HepG2 (cell line): ENCODE results near the gene DCTN1. TPM values are rescaled to one million over a fixed set of nuclear protein-coding genes. Genes with fewer than 3 reads are reported as not detected.
A peak's percentile ranks its signal among the peaks of the same experiment; 100 is the strongest.

Experiments used
- GLI4 ChIP-seq: sonication (generic); formaldehyde crosslinking; IDR thresholded peaks from 2 replicates; pipeline ENCODE4 v1.5.1; 2020; ENCODE audit warnings: missing genetic modification reagents, mild to moderate bottlenecking, moderate library complexity, borderline replicate concordance
- HNRNPL ChIP-seq: fragments of 200-400 bp; formaldehyde crosslinking; IDR thresholded peaks from 2 replicates; pipeline ENCODE4 v1.6.1; 2017; ENCODE audit warnings: mild to moderate bottlenecking, low read depth, low read length
- MATR3 ChIP-seq: sonication (generic); formaldehyde crosslinking; IDR thresholded peaks from 2 replicates; pipeline ENCODE4 v1.4.0; 2020; ENCODE audit warnings: missing genetic modification reagents
- MEIS1 ChIP-seq: sonication (generic); formaldehyde crosslinking; IDR thresholded peaks from 2 replicates; pipeline ENCODE4 v1.9.0; 2021; ENCODE audit warnings: mild to moderate bottlenecking, missing genetic modification reagents, moderate library complexity, borderline replicate concordance
- MZF1 ChIP-seq: sonication (generic); formaldehyde crosslinking; IDR thresholded peaks from 2 replicates; pipeline ENCODE4 v1.8.1; 2023; ENCODE audit warnings: mild to moderate bottlenecking, missing genetic modification reagents, borderline replicate concordance
- NBN ChIP-seq: fragments of 450-650 bp; conservative IDR thresholded peaks from 2 replicates; pipeline ENCODE4 v1.6.1; 2017
- PCBP2 ChIP-seq: fragments of 200-400 bp; formaldehyde crosslinking; optimal IDR thresholded peaks from 2 replicates; pipeline ENCODE3; 2018; ENCODE audit warnings: low read length, low read depth; ENCODE audit not compliant: poor library complexity, severe bottlenecking
- RBM22 ChIP-seq: fragments of 200-400 bp; formaldehyde crosslinking; optimal IDR thresholded peaks from 2 replicates; pipeline ENCODE3; 2017; ENCODE audit warnings: mild to moderate bottlenecking, low read length, moderate library complexity
- REL ChIP-seq: sonication (generic); formaldehyde crosslinking; conservative IDR thresholded peaks from 2 replicates; pipeline ENCODE4 v1.8.0; 2022; ENCODE audit warnings: mild to moderate bottlenecking, missing genetic modification reagents, moderate library complexity
- SNAPC2 ChIP-seq: sonication (generic); formaldehyde crosslinking; IDR thresholded peaks from 2 replicates; pipeline ENCODE4 v1.8.1; 2022; ENCODE audit warnings: mild to moderate bottlenecking, missing genetic modification reagents
- SRSF4 ChIP-seq: fragments of 200-400 bp; formaldehyde crosslinking; IDR thresholded peaks from one replicate; pipeline ENCODE4 v1.6.1; 2018; ENCODE audit warnings: mild to moderate bottlenecking, low read depth, low read length, moderate library complexity; ENCODE audit not compliant: poor library complexity, severe bottlenecking
- THAP11 ChIP-seq: IDR thresholded peaks from 2 replicates; pipeline ENCODE4 v1.6.1; 2016; ENCODE audit warnings: missing biosample characterization, missing genetic modification reagents
- ZBTB3 ChIP-seq: sonication (generic); formaldehyde crosslinking; IDR thresholded peaks from 2 replicates; pipeline ENCODE4 v1.4.0; 2020; ENCODE audit warnings: low read depth, mild to moderate bottlenecking, moderate library complexity, missing genetic modification reagents, borderline replicate concordance
- ZNF207 ChIP-seq: fragments of 450-650 bp; IDR thresholded peaks from 2 replicates; pipeline ENCODE4 v1.6.1; 2016; ENCODE audit warnings: antibody characterized with exemption, borderline replicate concordance
- ZNF34 ChIP-seq: sonication (generic); formaldehyde crosslinking; IDR thresholded peaks from 2 replicates; pipeline ENCODE4 v1.4.0; 2020; ENCODE audit warnings: mild to moderate bottlenecking, missing genetic modification reagents, borderline replicate concordance
- ZNF547 ChIP-seq: sonication (generic); formaldehyde crosslinking; IDR thresholded peaks from 2 replicates; pipeline ENCODE4 v1.5.1; 2020; ENCODE audit warnings: mild to moderate bottlenecking, missing genetic modification reagents
- ZSCAN29 ChIP-seq: sonication (generic); formaldehyde crosslinking; conservative IDR thresholded peaks from 2 replicates; pipeline ENCODE4 v1.4.0; 2020; ENCODE audit warnings: mild to moderate bottlenecking, missing genetic modification reagents
- polyA plus RNA-seq, 8 experiments: library from polyadenylated mRNA; depleted of rRNA in 3 of 8; stranded (reverse) in 7 of 8; unstranded in 1 of 8; fragments of >200 nt; fragmentation: Illumina TruSeq in 4 of 8; extraction: Trizol in 4 of 8; gene quantifications; 2 replicates each; pipeline versions ENCODE4 v1.2.1 to v1.2.3, GENCODE V29; 2011 to 2016; ENCODE audit warnings: low read depth in 4 of 8, missing spikeins in 1 of 8, mixed read lengths in 1 of 8; ENCODE audit not compliant: insufficient read depth in 1 of 8
- total RNA-seq, 5 experiments: library from RNA; depleted of rRNA; stranded (reverse); fragments of >200 nt; fragmentation: Illumina TruSeq; extraction: Trizol; gene quantifications; 2 replicates each; pipeline ENCODE4 v1.2.3, GENCODE V29; 2016; ENCODE audit warnings: low read depth in 1 of 5
- TF ChIP-seq, protein P1 (sequence below): sonication (generic); formaldehyde crosslinking; IDR thresholded peaks from 2 replicates; pipeline ENCODE4 v1.4.0; 2020; ENCODE audit warnings: mild to moderate bottlenecking, missing genetic modification reagents
- TF ChIP-seq, protein P2 (sequence below): sonication (generic); formaldehyde crosslinking; IDR thresholded peaks from 2 replicates; pipeline ENCODE4 v1.5.0; 2020; ENCODE audit warnings: mild to moderate bottlenecking, missing genetic modification reagents
- TF ChIP-seq, protein P3 (sequence below): sonication (generic); formaldehyde crosslinking; IDR thresholded peaks from 2 replicates; pipeline ENCODE4 v1.4.0; 2020; ENCODE audit warnings: mild to moderate bottlenecking, missing genetic modification reagents

Gene DCTN1
- total and polyA plus RNA-seq, 2 of the 13 experiments (the other 11 are each of a cell fraction or from before 2014, with no cell fraction given) = 73.2 to 122 TPM

DNA sequence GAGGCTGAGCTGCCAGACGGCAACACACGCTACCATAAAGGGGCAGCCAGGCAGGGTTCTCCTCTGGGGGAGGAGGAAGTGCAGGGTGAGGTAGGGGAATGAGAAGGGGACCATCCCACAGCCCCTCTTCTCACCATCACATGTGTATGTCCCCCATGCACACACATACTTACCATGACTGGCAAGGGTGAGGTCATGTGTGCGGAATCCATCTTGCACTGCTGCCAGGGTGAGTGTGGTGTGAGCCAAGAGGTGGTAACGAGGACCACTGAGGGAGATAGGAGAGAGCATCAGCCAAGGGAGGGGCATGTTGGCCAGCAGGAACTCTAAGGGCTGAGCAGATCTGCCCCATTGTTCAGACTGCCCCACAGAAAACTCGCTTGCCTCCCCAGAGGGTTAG is 48.6 kb upstream of the DCTN1 start (continued):
- no peak for TF ChIP-seq ZNF34 (CRISPR knock-in tag)
- no peak for TF ChIP-seq MZF1 (CRISPR knock-in tag)
- TF ChIP-seq ZNF207 = no peak
- TF ChIP-seq ZSCAN29 = no peak
- no peak for TF ChIP-seq NBN
- no peak for TF ChIP-seq SRSF4
- TF ChIP-seq REL = 0 out of 2 replicates have a peak, but pooled peaks have one; percentile 21
- TF ChIP-seq ZNF547 = no peak
- TF ChIP-seq, protein P1, sequence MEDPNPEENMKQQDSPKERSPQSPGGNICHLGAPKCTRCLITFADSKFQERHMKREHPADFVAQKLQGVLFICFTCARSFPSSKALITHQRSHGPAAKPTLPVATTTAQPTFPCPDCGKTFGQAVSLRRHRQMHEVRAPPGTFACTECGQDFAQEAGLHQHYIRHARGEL (CRISPR knock-in tag) = no peak
- peak; percentile 15 for TF ChIP-seq RBM22
- no peak for TF ChIP-seq ZBTB3
- no peak for TF ChIP-seq THAP11 (CRISPR knock-in tag)
- no peak for TF ChIP-seq GLI4 (CRISPR knock-in tag)
- TF ChIP-seq, protein P2, sequence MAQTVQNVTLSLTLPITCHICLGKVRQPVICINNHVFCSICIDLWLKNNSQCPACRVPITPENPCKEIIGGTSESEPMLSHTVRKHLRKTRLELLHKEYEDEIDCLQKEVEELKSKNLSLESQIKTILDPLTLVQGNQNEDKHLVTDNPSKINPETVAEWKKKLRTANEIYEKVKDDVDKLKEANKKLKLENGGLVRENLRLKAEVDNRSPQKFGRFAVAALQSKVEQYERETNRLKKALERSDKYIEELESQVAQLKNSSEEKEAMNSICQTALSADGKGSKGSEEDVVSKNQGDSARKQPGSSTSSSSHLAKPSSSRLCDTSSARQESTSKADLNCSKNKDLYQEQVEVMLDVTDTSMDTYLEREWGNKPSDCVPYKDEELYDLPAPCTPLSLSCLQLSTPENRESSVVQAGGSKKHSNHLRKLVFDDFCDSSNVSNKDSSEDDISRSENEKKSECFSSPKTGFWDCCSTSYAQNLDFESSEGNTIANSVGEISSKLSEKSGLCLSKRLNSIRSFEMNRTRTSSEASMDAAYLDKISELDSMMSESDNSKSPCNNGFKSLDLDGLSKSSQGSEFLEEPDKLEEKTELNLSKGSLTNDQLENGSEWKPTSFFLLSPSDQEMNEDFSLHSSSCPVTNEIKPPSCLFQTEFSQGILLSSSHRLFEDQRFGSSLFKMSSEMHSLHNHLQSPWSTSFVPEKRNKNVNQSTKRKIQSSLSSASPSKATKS (CRISPR knock-in tag) = no peak
- TF ChIP-seq MEIS1 (CRISPR knock-in tag) = no peak
- TF ChIP-seq SNAPC2 (CRISPR knock-in tag) = 0 out of 2 replicates have a peak, but pooled peaks have one; percentile 17
- TF ChIP-seq PCBP2 = peak; percentile 33
- TF ChIP-seq, protein P3, sequence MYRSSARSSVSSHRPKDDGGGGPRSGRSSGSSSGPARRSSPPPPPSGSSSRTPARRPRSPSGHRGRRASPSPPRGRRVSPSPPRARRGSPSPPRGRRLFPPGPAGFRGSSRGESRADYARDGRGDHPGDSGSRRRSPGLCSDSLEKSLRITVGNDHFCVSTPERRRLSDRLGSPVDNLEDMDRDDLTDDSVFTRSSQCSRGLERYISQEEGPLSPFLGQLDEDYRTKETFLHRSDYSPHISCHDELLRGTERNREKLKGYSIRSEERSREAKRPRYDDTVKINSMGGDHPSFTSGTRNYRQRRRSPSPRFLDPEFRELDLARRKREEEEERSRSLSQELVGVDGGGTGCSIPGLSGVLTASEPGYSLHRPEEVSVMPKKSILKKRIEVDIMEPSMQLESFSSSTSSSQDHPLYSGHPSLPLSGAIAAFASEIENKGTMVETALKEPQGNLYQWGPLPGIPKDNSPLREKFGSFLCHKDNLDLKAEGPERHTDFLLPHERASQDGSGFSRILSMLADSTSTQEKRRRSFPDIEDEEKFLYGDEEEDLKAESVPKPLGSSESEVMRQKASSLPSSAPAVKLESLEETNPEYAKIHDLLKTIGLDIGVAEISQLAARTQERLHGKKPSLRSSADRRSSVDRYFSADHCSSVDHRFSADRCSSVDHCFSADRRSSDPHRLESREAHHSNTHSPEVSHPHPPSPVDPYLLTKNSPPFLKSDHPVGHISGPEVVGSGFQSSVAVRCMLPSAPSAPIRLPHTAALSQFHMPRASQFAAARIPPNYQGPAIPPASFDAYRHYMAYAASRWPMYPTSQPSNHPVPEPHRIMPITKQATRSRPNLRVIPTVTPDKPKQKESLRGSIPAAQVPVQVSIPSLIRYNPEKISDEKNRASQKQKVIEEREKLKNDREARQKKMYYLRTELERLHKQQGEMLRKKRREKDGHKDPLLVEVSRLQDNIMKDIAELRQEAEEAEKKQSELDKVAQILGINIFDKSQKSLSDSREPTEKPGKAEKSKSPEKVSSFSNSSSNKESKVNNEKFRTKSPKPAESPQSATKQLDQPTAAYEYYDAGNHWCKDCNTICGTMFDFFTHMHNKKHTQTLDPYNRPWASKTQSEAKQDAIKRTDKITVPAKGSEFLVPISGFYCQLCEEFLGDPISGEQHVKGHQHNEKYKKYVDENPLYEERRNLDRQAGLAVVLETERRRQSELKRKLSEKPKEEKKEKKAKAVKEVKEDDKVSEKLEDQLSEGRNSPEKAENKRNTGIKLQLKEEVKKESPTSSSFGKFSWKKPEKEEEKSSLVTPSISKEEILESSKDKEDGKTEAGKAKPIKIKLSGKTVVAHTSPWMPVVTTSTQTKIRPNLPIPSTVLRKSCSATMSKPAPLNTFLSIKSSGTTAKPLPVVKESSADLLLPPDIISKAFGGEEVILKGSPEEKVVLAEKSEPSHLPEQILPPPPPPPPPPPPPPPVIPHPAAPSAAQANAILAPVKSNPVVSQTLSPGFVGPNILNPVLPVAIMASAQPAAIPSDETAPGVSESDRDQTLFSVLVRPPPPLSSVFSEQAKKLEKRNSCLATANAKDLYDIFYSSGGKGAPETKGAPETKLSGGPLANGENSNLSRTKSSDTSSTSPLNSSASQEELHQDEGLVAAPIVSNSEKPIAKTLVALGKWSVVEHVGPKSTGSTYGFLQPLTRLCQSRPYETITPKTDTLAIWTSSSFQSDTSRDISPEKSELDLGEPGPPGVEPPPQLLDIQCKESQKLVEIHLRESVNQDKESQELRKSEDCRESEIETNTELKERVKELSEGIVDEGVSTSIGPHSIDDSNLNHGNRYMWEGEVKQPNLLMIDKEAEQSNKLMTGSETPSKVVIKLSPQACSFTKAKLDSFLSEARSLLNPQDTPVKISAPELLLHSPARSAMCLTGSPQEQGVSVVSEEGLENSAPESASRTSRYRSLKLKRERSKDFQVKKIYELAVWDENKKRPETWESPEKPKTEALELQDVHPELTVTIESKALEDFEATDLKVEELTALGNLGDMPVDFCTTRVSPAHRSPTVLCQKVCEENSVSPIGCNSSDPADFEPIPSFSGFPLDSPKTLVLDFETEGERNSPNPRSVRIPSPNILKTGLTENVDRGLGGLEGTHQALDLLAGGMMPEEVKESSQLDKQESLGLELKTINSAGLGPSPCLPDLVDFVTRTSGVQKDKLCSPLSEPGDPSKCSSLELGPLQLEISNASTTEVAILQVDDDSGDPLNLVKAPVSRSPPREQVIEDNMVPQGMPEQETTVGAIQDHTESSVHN (CRISPR knock-in tag) = 0 out of 2 replicates have a peak, but pooled peaks have one; percentile 19
- no peak for TF ChIP-seq MATR3
- no peak for TF ChIP-seq HNRNPL
